ENCODE data around the gene DIAPH3. TPM values are rescaled to one million over a fixed set of nuclear protein-coding genes. Genes with fewer than 3 reads are reported as not detected.

DIAPH3 gene
- total RNA-seq, 4 donors from 2014 or later = 0.31 to 2.0 (median 1.1) TPM

- DNase-seq (ENCODE audit: low spot score) (no peak), ATAC-seq (ENCODE audit: low FRiP score) (no peak)
- TF ChIP-seq, protein P1, sequence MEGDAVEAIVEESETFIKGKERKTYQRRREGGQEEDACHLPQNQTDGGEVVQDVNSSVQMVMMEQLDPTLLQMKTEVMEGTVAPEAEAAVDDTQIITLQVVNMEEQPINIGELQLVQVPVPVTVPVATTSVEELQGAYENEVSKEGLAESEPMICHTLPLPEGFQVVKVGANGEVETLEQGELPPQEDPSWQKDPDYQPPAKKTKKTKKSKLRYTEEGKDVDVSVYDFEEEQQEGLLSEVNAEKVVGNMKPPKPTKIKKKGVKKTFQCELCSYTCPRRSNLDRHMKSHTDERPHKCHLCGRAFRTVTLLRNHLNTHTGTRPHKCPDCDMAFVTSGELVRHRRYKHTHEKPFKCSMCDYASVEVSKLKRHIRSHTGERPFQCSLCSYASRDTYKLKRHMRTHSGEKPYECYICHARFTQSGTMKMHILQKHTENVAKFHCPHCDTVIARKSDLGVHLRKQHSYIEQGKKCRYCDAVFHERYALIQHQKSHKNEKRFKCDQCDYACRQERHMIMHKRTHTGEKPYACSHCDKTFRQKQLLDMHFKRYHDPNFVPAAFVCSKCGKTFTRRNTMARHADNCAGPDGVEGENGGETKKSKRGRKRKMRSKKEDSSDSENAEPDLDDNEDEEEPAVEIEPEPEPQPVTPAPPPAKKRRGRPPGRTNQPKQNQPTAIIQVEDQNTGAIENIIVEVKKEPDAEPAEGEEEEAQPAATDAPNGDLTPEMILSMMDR (IDR thresholded peaks at IDR 0.05) = no peak
These were observed 44.9 kb downstream of the DIAPH3 start for GRCh38 chr13:60118696-60119400.

DNA sequence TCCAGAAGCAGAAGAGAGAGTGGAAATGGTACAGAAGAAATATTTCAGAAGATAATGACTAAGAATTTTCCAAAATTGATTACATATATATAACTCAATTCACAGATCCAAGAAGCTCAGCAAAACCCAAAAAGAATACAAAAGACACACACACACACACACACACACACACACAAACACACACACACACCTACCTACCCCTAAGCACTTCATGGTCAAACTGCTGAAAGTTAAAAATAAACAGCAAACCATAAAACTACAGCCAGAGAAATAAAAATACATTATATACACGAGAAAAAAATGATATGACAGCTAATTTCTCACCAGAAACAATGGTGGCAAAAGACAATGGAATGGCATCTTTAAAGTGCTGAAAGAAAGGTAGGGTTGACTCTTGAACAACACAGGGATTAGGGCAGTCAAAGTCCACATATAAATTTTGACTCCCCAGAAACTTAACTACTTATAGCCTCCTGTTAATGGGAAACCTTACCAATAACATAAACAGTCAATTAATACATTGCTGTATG, 49.2 kb downstream of the DIAPH3 start:
- DNase-seq (ENCODE audit: low spot score) (no peak), ATAC-seq (ENCODE audit: low FRiP score) (no peak)
- TF ChIP-seq, protein P1 (IDR thresholded peaks at IDR 0.05) = no peak

- TF ChIP-seq, protein P1 (IDR thresholded peaks at IDR 0.05) = no peak
- no peak for ATAC-seq (ENCODE audit: low FRiP score)
These were observed 51.0 kb downstream of the DIAPH3 start for GRCh38 chr13:60112771-60113170.

DNA sequence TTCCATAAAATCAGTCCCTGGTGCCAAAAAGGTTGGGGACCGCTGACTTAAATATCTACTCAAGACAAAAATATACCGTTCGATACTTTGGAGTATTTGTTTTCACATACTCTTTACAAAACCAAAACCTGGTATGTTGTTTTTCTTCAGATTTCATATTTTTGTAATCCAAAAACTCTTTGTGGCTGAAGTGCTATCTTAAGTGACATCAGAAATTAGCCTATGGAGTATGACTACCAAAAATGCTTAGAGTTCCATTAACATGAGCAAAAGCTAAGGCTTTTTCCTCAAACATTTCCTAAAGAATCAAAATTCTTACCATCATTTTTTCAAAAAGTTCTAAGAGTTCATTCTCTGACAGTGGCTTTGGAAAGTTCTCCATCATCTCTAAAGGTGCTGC, 52.0 kb downstream of the DIAPH3 start:
- ATAC-seq (ENCODE audit: low FRiP score) = no peak
- TF ChIP-seq, protein P1 (IDR thresholded peaks at IDR 0.05) = no peak
- no peak for DNase-seq (ENCODE audit: low spot score)

More at GRCh38 chr13:60112771-60113170, 51.0 kb downstream of the DIAPH3 start:
- no peak for DNase-seq (ENCODE audit: low spot score)

DNA sequence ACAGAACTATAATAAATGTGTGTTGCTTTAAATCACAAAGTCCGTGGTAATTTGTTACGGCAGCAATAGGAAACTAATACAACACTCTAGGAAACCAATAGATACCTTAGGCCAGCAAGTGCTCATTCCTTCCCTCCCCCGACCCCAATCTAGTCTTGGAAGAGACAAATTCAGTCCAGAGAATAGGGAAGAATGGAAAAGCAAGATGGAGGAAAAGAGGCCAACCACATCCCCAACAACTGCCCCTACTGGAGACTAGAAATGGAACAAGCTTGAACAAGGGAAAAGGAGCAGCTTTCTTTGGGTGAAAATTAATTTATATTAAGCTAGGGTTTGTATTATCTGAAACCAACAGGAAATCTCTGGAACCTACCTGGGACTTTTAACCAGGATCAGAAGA, 54.4 kb downstream of the DIAPH3 start:
- TF ChIP-seq, protein P1 (IDR thresholded peaks at IDR 0.05) = no peak
- ATAC-seq (ENCODE audit: low FRiP score) = no peak
- no peak for DNase-seq (ENCODE audit: low spot score)

- TF ChIP-seq, protein P1 (IDR thresholded peaks at IDR 0.05) = no peak
- no peak for DNase-seq (ENCODE audit: low spot score)
- ATAC-seq (ENCODE audit: low FRiP score) = no peak
These were observed 55.1 kb downstream of the DIAPH3 start for GRCh38 chr13:60108589-60108988.

Data from omental fat pad (tissue), 4 donors.